D341Med (cell line): Measurements from ENCODE around the gene C12orf76.
"Not testable (repeated sequence)": the region's sequence is repeated elsewhere in the genome, so short reads cannot be mapped to it uniquely, and the experiment has no call there.

Experiments
- DNase-seq: peaks from one replicate; pipeline ENCODE4 v3.0.0; 2012; ENCODE audit warnings: low spot score

The C12orf76 gene

DNA sequence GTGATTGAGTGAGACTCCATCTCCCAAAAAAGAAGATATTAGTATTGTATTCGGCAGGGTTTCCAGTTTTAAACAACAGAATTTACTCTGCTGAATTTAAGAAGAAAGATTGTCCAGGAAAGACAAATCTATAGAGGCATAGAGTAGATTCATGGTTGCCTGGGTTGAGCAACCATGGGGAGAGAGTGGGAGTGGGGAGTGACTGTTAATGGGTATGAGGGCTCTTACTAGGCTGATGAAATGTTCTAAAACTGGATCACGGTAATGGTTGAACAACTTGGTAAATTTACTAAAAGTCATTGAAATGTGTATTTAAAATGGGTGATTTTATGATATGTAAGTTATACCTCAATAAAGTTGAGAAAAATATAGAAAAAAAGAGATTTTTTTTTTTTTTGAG, 13.9 kb upstream of the C12orf76 start:
- DNase-seq = no peak

DNA sequence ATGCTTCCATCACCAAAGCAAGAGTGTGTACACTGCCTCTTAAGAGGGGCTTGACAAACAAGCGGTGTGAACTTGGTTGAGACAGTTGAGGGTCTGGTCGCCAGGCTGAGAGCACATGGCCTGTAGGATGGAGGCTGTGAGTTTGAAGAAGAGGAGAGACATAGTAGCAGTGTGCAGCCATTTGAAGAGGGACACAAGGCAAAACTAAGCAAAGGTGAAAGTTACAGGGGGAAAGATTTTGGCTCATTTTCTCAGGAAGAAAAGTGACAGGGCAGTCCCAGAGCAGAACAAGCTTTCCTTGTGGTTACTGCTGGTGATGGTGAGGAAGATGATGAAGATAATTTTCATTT, 11.3 kb upstream of the C12orf76 start:
- no peak for DNase-seq

DNA sequence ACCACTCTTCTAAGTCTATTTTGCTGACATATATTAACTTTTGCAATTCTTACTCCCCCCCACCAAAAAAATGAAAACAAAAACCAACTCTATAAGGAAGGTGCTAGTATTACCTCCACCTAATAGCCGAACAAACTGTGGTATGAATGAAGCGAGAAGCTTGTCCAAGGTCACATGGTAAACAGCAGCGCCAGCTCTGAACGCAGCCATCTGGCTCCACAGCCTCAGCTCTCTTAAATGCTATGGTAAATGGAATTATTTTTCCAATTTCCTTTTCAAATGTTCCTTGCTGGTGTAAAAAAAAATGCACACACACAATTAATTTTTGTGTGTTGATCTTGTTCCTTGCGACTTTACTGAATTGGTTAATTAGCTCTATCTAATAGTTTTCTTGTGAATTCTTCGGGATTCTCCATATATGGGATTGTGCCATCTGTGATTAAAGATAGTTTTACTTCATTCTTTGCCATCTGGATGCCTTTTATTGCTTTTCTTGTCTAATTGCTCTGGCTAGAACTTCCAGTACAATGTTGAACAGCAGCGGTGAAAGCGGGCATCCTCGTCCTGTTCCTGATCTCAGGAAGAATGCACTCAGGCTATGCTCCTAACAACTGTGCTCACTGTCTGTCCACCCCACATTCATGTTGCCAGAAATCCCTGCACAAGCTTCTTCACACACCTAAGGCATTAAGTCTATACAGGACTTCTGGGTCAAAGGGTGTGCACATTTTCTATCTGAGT, 10.7 kb upstream of the C12orf76 start:
- no peak for DNase-seq

DNA sequence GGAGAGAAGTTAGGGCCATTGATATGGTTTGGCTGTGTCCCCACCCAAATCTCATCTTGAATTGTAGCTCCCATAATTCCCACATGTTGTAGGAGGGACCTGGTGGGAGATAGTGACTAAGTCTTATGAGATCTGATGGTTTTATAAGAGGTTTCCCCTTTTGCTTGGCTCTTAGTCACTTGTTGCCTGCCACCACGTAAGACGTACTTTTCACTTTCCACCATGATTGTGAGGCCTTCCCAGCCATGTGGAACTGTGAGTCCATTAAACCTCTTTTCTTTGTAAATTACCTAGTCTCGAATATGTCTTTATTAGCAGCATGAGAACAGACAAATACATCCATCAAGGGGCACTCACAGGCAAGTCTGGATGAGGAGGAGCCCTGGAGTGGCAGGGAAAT, 8.3 kb upstream of the C12orf76 start:
- DNase-seq = not testable (repeated sequence)

DNA sequence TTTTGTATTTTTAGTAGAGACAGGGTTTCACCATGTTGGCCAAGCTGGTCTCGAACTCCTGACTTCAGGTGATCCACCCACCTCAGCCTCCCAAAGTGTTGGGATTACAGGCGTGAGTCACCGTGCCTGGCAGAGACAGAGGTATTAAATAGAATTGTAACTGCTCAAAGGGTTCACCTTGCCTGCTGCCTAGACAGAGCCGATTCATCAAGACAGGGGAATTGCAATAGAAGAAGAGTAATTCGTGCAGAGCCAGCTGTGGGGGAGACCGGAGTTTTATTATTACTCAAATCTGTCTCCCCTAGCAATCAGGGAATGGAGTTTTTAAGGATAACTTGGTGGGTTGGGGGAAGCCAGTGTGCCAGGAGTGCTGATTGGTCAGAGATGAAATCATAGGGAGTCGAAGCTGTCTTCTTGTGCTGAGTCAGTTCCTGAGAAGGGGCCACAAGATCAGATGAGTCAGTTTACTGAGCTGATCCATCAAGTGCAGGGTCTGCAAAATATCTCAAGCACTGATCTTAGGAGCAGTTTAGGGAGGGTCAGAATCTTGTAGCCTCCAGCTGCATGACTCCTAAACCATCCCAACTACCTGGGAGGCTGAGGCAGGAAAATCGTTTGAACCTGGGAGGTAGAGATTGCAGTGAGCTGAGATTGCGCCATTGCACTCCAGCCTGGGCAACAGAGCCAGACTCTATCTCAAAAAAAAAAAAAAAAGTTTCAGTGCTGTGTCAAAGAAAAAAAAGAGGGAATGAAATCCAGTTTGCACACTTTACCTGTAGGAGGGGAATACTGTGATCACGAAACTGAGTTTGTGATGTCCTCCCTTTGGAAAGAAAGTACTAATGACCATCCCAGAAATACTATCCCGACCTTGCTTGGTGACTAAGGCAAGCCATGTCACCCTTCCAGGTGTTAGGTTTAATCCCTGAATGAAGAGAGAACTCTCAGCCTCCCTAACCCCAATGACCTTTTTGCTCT, 7.3 kb upstream of the C12orf76 start:
- DNase-seq = not testable (repeated sequence)

DNA sequence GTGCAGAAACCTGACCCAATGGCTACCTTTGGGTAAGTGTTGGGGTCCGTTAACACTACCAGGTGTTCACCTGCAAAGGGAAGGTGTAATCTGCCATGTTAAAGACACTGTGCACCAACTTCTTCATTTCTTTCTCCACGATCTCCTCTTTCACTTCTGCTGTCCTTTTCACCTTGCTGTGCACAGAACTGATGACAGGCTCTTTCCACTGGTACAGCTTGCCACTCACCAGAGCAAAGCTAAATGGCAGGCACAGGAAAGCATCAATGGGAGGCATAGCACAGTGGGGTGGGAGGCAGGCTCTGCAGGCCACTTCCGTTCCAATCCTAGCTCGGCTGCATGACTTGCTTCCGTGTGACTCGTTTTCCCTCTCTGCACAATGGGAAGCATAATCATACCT, 2.6 kb upstream of the C12orf76 start:
- DNase-seq = no peak

DNA sequence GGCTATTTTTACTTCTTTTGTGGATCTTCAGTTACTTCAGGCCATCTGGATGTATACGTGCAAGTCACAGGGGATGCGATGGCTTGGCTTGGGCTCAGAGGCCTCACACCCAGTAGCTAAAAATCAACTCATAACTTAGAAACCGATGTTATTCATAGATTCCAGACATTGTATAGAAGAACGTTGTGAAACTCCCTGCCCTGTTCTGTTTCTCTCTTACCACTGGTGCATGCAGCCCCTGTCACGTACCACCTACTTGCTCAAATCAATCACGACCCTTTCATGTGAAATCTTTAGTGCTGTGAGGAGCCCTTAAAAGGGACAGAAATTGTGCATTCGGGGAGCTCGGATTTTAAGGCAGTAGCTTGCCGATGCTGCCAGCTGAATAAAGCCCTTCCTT, 1.3 kb upstream of the C12orf76 start:
- DNase-seq = not testable (repeated sequence)

DNA sequence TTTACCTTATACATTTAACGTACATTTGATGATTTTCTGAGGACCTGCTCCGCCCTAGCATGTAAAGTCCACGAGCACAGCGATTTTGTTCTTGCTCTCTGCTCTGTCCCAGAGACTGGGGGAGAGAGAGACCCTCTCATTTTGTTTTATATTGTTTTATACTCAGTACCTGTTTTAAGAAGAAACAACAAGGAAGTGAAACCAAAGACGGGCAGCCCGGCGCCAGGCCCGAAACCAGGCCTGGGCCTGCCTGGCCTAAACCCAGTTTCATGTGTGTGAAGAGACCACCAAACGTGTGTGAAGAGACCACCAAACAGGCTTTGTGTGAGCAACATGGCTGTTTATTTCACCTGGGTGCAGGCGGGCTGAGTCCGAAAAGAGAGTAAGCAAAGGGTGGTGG, 712 bp upstream of the C12orf76 start:
- DNase-seq = not testable (repeated sequence)

DNA sequence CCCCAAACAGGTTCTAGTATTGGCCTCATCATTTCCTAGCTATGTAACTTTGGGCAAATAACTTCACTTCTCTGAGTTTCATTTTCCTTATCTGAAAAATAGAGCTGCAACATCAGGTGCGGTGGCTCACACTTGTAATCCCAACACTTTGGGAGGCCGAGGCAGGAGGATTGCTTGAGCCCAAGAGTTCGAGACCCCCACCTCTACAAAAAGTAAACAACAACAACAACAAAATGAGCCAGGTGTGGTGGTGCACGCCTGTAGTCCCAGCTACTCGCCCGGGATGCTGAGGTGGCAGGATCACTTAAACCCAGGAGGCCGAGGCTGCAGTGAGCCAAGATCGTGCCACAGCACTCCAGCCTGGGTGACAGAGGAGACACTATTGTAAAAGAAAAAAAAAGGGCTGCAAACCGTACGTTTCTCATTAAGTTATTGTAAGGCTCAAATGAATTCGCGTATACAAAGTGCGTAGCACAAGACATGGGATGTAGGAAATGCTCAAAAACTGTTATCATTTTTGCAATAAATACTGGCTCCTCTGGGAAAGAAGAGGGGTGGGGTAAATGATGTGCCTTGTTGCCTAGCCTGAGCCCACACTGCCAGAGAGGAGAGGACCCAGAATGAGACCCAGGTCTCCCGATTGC, 903 bp downstream of the C12orf76 start:
- no peak for DNase-seq

DNA sequence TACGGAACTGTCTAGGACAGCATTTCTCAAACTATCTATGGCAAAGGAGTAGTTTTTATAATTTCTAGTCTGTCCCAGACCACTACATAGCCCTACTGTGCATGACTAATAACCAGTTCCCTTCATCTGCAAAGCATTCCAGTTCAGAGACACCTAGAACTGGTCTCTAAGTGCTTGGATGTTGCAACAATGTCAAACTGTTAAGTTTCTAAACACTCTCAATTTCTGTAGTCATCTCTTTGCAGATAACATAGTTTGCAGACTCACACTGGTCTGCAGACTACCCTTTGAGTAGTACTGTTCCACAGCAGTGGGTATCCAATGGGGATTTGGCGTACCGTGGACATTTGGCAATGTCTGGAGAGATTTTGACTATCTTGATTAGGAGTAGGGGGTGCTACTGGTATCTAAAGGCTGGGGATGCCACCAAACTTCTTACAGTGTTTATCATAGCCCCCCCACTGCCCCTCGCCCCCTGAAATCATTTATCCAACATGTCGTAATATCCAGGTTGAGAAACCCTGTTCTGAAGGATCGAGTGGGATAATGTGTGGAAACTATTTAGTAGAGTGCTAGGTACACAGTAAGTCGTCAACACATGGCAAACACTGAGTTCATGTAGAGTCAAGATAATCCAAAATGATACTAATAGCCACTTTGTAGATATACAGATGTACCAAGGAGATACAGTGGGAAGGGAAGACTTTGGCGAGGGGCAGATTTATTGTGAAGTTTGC, 1.7 kb downstream of the C12orf76 start:
- no peak for DNase-seq

DNA sequence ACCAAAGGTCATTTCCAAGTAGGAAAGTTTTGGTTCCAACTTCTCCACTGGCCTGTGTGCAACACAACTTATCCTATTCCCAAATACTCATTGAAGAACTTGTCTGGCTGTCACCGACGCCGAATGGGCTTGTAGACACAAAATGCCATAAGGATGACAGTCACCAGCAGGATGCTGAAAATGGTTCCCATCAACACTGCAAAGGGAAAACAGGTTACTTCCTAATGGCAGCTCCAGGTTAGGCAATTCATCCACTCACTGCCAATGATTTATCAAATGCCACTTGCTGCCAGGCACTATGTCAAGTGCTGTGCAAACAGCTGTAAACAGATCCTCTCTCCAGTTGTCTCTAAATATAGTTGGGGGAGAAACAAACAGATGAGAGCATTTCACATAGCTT, 6.1 kb downstream of the C12orf76 start:
- no peak for DNase-seq

DNA sequence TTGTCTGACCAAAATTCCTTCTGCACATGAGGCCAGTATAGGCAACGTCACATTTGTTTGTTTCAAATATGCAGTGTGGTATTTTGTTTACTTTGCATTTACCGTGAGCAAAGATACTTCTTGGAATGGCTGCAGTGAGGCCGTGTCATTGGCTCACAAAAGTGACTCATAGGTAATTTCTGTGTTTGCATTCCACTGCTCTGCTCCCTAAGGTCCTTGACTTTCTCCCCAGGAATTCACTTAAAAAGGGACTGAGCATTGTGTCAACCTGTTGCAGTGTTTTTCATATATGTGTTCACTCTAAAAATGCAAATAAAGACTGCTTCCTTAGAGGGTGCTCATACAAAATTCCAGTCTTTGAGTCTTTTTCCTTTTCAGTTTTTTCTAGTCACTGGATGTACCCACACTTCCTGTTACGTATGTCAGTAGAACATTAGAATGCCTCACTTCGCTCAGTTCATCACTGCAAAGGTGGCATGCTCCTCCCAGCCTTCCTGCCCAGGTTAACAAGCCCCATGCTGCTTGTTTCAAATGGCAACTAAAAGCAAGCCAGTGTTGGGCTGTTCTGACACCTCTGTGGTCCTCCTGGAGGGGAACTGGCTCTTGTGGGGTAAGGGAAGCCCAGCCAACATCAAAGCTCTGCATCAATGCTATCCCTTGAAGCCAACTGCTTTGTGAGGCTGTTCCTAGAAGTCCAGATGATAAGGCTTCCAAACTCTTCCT, 9.1 kb downstream of the C12orf76 start:
- no peak for DNase-seq

DNA sequence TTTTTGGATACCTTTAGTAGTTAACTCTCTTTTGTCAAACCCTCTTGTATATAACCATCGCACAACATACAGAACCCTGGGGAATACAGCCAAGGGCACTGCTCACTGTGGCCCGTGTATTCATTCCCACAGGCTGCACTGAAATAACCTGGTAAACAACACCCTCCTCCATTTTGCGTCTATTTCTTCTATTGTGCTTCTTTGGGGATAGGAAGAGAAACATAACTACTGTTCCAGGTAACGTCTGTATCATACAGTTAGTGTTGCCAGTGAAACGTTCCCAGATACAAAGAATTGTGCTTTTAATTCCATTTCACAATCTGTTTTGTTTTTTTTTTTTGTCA, 9.6 kb downstream of the C12orf76 start:
- no peak for DNase-seq

DNA sequence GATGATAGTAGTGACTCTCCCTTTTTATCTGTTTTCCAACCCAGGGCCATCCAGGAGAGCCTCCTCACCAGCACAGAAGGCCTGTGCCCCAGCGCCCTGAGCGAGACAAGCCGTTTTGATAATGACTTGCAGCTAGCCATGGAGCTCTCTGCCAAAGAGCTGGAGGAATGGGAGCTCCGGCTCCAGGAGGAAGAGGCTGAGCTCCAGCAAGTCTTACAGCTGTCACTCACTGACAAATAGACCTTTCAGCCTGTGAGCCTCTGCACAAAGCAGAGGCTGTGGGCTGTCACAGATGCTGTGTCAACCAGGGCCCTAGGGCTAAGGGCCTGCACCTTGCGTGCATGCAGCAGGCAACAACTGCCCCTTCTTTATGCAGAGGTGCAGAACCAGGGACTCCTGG, 11.0 kb downstream of the C12orf76 start:
- no peak for DNase-seq

DNA sequence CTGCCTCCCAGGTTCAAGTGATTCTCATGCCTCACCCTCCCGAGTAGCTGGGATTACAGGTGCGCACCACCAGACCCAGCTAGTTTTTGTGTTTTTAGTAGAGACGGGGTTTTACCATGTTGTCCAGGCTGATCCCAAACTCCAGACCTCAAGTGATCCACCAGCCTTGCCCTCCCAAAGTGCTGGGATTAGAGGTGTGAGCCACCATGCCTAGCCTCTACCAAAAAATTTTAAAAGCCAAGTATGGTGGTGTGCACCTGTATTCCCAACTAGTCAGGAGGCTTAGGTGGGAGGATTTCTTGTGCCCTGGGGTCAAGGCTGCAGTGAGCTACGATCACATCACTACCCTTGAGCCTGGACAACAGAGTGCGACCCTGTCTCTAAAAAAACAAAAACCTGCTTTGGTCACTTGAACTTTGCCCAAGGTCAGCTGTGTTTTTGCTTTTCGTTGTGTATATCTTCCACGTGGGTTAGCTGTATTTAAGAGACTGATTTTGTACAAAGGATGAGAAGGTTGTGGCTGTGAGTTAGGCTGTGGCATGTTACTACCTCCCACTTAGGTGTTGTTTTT, 12.7 kb downstream of the C12orf76 start:
- DNase-seq = no peak

DNA sequence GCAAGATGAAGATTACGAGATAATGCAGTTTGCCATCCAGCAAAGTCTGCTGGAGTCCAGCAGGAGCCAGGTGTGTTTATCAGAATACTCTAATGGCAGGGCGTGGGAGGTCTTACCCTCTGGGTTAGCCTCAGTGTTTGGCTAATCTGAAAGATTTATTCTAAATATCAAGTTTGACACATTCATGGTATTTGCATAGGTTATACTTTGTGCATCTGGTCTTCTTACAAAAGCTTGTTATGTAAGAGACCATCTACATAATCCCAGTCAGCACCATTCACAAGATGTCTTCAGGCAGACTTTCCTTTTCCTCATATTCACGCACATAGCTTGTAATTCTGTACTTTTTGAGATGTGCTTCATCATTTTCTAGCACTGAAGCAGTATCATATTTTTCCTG, 14.4 kb downstream of the C12orf76 start:
- DNase-seq = no peak

DNA sequence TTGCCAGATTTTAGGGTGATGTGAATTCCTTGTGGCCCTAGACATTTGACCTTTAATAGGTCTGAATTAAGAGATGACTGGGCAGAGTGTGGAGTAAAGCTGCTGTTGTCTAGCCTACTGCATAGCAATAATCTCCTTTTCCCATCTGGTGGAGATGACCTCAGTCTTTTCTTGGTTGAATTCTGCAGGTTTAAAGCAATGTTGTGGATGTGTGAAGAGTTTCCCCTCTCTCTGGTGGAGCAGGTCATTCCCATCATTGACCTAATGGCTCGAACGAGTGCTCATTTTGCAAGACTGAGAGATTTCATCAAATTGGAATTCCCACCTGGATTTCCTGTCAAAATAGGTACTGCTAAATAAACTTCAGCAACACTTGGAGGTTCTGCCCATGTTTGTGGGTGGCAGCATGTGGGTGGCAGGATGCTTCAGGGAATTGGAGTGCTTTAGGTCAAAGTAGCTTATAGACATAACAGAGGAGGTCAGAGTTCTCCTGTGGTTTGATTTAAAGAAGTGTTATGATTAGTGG, 19.0 kb downstream of the C12orf76 start:
- DNase-seq = no peak

DNA sequence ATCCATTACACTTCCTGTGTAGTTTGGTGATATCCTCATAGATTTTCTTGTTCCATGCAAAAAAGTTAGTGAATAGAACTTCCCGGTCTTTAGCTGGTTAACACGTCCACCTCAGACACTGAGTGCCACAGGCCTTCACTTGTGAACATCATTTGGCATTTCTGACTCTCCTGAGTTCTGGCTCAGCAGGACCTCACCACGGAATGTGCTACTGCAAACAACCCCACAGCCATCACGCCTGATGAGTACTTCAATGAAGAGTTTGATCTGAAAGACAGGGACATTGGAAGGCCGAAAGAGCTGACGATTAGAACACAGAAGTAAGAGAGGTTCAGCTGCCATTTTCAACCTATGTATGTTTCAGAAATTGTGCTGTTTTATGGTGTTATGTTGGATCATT, 20.0 kb downstream of the C12orf76 start:
- DNase-seq = no peak

DNA sequence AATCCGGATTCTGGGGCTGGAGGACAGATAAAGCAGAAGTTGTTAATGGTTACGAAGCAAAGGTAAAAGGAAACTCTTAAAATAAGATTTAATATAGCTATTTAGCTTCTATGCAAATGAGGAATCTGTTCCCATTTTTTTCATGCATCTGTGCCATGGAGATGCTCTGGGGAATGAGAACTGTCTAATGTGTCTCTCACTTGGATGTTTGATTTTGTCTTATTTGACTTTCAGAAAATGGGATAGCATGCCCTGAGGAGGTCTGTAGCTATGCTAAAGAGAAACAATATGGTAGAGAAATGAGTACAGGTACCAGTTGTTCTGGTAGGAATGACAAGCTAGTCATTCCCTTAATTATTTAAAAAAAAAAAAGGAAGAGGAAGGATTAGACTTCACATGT, 24.3 kb downstream of the C12orf76 start:
- DNase-seq = no peak

DNA sequence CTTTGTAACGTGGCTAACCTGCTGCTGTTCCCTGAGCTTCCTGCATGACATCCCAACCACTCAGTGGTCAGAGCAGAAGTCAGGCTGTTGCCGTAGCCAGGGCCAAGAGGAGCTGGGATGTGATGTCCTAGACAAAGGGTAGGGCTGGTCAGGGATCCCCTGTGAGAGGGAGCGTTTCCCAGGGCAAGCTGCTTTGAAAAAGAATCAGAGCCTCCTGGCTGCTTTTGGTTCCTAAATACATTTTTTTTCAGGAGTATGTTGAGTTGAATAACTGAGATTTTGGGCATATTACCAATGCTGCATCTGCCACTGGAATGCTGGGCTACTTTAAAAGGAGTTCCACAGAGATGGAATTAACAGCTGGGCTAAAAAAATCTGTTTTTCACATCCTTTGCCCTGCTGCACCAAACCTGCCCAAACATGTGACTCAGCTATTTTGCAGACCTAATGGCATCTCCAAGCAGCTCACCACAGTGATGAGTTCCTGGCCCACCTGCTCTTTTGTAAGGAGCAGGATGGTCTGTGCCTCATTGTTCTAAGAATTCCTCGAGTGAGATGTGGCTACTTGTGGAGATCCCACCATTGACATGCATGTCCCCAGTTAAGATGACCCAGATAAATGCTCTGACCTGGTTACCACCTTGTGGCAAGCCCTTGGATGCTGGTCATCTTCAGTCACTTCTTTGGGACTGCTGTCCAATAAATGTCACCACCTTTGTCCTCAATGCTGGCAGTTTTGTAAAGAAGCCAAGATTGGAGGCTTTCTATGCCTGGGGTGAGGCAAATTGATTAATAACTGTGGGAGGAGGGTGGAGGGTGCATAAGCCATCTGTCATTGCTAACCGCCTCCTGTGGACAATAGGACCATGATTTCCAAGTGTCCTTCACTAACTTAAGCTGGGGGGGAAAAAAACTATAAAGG, 25.0 kb downstream of the C12orf76 start:
- no peak for DNase-seq
